ENCODE results near the gene SCAP.

SCAP gene

DNA sequence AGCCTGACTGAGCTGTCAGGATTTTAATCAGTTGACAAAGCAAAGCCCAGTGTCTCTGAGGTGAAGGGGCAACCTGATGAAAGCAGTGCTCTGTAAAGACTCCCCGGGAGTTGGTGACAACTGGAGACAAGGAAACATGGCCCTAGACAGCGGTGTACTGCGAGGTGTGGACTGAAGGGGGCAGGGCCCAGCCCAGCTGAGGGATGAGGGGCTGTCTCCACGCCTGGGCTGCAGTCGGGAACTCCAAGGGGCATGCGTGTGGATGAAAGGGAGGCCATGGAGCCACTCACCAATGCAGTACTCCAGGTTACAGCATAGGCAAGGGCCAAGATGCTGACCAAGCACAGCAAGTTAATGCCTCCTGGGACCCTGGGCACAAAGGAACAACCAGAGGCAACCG lies 45.1 kb downstream of the SCAP start:
- no peak for DNase-seq (ENCODE audit: low read depth)

DNA sequence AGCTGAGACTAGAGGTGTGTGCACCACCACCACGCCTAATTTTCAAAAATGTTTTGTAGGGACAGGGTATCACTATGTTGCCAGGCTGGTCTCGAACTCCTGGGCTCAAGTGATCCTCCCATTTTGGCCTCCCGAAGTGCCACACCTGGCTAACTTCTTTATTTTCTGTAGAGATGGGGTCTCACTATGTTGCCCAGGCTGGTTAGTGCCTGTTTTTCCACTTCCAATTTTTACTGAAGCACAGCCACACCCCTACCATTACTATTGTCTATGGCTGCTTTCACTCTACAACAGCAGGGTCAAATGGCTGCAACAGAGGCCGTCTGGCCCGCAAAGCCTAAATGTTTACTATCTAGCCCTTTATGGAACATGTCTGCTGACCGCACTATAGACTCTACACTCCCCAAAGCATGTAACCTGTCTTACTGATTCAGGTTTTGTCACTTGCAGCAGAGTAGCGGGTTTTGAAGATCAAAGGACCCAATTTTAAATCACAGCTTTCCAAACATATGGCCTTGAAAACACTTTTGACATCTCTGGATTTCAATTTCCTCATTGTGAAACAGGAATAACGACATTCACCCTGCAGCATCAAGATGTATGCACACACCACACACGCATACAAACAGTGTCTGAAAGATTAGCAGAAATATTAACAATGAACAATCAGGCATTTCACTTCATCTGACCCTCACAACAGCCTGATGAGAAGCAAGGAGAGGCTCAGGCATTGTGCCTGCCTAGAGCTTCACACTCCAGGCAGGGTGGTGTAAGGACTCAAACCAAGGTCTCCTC lies 46.1 kb downstream of the SCAP start:
- no peak for DNase-seq (ENCODE audit: low read depth)

DNA sequence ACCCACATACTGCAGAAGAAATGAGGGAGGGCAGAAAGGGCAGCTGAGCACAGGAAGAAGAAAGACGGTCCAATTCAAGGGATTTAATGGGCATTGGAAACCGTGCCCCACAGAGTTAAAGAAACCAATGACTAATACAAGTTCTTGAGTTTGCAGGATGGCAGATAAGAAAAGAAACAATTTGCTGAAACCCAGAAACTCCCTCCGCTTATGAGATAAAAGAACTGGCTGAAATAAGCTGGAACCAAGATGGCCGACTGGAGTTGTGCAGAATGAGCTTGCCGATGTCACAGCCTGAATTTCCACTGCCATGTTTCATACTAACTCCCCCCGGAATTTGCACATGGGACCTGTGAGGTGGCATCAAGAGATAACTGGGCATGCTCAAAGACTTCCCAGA lies 47.1 kb downstream of the SCAP start:
- DNase-seq (ENCODE audit: low read depth), result no peak

DNA sequence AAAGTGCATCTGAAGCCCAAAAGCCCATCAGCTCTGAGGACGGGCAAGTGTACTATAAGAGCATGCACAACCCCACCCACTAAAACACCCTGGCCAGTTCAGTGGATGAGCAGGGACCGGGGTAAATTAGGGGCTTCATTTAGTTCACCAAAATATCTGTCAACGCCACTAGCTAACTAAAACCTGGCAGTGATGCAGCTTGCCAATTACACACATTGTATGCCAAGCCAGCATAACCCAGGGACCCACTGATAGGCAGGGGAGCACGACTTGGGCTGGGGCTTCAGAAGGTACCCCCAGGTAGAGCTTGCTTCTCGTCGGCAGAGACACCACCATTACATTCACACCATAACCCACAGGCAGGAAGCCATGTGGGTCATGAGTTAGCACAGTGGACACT lies 47.9 kb downstream of the SCAP start:
- no peak for DNase-seq (ENCODE audit: low read depth)

DNA sequence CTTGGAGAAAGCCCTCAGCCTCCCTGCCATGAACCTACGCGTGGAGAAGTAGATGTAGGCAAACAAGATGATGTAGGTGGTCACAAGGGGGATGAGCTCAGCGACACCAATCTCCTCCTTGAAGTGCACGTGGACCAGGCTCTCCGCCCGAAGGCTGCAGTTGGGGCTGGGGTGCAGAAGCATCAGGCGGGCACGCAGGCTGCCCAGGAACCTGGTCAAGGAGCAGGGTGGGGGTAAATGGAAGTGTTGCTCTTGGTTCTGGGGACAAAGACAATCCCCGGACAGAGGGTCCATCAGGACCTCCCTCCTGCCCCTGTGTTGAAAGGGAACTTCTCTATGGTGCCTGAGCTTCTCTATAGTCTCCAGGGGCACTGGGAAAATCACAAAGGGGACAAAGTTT lies 49.8 kb downstream of the SCAP start:
- DNase-seq (ENCODE audit: low read depth), result no peak

DNA sequence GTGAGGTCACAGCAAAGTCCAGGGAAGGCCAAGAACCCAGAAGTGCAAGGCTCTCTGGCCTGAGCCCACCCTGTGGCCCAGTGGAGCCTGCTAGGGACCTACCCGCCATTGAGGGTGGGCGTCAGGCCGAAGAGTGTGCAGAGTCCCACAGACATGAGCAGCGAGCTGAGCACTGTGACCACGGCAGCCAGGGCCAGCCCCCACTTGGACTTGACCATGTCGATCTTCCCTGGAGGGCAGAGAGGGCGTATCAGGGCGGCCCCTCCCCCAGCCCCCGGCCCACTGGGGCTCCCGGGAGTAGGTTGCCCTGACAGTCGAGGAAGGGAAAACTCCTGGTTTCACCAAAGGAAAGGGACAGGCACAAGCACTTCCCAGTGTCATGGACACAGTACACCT lies 50.4 kb downstream of the SCAP start:
- DNase-seq (ENCODE audit: low read depth), result no peak

DNA sequence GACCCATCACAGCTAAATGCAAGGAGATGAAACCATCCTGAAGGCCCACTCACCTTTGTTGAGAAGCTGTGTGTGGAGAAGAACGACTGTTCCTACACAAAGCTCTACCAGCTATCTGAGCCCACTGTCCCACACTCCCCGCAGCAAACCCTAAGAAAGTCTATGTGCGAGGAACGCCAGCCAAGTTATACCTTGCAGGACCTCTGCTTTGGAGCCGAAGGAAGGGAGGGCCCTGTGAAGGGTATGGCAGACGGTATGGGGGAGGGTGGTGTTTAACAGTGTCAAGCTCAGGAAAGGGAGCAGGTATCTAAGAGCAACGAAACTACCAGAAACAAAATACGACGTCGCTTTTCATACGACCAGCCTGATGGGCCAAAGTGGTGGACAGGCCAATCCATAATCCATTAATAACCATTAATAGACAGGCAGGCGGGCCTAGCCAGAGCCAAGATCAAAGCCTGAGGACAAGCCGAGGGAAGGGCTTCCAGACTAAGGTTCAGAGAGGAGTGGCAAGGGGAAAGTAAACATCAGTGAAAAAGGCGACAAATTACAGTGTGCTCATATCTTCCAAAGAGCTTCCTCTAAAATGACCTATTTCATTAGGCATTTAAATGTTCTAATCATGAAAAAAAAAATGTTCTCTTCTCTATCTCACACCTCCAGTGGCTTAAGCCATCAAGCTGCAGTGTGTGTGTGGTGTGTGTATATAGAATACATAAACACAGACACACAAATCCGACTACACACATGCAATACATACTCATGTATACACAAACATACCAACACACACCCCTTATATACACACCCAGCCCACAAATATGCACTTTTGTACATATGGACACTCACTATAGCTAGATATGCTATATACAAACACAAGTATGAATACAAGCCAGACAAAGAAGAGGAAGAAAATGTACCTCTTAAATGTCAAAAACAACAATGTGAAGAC lies 51.0 kb downstream of the SCAP start:
- DNase-seq (ENCODE audit: low read depth), result no peak

DNA sequence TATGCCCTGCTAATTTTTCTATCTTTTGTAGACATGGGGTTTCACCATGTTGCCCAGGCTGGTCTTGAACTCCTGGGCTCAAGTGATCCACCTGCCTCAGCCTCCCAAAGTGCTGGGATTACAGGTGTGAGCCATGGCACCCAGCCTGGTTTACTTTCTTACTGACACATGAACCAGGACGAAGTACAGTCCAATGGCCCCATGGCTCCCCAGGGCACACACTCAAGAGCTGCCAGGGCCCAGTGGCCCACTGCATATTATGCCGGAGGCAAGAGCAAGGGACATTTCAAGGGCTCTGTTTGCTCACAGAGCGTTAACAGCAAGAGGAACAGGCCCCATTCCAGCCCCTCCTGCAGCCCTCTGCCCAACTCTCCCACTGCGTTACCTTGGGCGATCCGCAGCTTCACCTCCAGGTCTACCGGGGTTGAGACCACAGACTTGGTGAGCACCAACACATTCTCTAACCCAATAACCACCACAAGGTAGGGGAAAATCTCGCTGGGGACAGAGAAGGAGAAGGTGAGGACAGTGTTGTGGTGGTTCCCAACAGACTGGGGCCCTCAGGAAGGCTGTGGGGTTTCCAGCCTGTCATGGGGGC lies 52.1 kb downstream of the SCAP start:
- no peak for DNase-seq (ENCODE audit: low read depth)

DNA sequence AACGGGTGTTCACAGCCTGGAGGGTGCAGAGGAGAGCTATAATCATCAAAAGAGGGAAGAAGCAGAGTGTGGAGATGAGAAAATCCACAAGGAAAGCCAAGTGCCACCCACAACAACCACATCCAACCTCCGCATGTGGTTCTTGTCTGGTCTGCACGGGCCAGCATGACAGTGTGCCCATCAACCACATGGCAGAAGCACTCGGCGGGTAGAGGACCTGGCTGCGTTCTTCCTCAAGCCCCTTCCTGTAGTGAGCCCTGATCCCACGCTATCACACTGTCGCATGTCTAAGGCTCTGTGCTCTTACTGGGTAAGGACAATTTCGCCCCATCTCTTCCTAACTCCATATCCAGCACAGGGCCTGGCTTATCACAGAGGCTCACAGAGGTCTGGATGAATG lies 53.0 kb downstream of the SCAP start:
- DNase-seq (ENCODE audit: low read depth), result no peak

DNA sequence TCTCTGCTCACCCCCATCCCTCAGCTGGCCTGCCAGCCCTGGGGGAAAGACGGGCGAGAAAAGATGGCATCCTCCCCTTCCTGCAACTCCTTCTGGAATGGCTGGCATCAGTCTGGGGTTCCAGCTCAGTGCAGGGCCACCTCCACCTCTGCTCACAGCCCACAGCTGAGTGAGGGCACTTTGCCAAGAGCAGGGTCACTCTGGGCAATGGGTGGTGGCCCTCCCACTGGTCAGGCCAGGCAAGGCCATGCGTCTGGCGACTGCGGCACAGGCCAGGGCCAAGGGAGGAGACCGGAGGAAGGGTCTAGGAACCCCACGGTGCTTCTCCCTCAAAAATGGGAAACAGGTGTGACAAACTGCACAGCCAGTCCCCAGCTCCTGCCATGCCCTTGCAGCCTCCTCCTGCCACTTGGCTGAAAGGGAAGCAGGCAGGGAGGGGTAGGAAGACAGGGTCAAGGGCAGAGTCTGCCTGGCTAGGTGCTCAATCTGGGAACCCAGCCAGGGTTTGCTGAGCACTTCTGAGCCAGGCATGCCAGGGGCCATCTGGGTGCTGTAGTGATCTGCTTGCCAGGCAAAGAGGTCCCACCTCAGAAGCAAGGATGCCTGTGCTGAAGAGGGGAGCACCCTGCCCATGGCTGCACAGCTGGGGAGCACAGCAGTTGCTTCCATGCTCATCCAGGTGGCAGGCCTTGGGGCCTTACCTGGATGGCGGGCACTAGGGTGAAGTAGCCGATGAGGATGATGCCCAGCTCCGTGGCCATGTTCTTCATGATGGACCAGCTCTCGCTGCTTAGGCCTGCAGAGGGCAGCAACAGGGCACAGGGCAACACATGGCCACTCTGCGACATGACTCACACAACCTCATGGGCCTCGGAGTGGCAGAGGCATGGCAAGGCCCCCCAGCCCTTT lies 53.7 kb downstream of the SCAP start:
- DNase-seq (ENCODE audit: low read depth), result no peak

DNA sequence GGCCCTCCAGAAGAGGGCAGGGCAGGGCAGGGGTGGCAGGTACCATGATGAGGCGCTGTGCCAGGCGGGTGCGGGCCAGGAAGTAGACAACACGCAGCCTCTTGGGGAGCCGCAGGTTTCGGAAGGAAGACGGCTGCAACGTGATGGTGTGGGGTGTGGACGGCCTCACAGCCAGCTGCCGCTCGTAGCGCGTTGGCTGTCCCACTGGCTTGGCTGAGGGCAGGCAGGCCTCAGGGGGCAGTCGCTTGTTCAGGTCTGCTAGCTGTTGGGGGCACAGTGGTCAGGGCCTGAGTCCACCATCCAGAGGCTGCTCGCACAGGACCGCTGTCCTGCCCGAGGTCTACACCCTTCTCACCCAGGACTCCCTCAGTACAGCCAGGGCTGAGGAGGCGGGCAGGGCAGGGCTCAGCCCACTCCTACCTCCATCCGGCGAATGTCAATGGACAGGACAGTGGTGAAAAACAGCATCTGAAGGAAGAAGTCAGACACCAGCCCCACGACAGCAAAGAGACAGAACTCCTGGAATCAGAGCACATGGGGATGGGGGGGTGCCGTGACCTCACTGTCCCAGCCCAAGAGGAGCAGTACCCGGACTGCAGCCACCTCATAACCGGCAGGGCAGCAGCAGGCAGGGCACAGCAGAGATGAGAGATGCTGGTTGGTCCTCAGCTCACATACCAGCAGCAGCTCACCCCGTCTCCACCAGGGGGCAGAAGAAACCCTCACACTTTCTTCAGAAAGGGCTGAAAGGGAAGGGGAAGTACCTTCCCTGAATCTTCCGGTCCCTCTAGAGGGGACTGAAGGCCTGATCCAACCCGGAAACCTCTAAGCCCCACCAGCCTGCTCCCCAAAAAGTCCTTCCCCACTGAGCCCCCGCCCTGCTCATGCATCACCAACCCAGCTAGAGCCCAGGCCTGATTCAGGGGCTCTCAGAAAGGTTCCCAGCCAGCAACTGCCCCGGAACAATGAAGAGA lies 54.9 kb downstream of the SCAP start:
- peak; percentile 83 for DNase-seq (ENCODE audit: low read depth)

DNA sequence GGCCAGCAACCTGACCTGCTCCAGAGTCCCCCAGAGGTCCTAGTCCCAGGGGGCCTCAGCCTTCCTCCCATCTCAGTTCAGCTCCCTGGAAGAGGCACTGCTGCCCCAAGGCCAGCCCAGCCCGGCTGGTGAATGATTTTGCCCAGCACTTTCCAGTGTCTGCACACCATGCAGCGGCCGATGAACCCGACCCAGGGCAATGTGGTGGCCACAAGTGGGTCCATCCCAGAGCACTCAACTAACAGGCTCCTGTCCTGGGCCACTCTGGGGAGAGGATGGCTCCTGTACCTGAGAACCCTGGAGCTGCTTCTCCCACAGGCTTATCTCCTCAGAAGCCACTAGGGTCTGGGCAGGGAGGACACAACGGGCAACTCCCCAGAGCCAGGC lies 55.7 kb downstream of the SCAP start:
- no peak for DNase-seq (ENCODE audit: low read depth)

DNA sequence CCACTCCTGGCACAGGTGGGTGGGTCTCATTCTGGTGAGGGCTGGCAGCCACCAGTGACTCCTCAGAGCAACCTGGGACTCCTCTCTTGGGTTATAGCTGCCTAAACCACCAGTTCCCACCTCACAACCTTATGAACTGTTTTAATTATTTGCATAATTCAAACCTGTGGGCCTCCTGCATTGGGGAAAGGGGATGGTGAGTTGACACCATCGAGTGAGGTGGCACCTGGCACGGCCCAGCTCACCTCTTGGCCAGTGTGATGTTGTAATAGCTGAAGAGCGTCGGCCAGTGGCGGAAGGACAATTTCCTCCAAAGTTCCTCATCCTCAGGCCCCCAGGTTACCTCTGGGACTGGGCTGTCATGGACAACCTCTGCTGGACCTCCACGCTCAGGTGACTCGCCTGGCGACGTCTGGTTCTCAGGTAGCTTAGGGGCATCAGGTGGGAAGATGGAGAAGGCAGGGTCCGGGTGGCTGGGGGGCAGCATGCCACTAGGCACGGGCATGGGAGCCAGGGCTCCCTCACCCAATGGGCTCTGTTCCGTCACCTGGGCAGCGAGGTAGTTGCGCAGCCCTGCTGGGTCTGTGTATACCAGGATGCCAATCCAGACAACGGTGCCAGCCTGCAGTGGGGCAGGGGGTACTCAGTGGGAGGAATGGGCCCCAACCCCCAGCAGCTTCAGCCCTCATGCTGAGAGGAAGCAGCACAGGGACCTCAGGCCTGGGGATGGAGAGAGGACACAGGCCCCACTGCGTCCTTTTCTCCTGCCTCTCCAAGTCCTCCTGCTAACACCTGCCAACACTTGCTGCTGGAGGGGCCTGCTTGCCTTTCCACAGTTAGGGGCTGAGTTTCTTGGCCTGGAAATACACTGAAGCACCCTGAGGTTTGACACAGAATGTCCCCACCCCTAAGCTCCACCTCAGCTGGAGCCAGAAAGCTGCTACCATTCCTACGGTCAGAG lies 56.4 kb downstream of the SCAP start:
- no peak for DNase-seq (ENCODE audit: low read depth)

DNA sequence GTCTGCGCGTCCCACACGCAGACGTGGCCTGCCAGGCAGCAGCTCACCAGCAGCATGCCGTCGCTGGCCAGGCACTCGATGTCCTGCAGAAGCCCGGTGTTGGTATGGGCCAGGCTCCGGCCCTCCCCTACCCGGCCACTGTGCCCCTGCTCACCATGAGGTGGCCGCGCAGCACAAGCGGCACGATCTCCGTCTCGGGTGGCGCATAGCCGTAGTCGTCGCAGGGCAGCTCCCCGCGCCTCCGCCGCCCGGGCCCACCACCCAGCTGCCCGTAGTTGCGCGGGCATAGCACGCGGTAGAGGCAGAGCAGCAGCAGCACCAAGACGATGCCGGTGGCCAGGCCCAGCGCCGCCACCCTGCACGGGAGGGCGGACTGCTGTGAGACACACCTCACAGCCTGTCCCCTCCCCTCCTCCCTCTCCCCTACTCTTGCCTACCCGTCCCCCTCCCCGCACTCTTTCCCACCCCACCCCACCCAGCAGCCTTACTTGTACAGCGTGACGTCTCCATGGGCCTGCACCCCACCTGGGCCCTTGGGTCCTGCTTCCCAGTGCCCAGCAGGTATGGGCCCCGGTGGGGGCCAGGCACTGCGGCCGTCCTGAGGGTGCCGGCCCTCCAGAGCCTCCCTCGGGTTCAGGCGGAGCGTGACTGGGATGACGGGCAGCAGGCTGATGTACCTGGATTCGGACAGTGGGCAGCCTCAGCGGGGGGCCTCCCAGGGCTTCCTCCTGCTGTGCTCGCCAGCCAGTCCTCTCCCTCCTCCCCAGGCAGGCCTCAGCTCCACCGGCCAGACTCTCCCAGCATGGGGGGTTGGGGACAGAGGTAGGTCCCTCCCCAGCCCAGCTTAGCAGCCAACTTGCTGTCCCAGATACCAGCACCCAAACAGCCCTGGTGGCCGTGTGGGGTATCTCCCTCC lies 57.3 kb downstream of the SCAP start:
- no peak for DNase-seq (ENCODE audit: low read depth)

DNA sequence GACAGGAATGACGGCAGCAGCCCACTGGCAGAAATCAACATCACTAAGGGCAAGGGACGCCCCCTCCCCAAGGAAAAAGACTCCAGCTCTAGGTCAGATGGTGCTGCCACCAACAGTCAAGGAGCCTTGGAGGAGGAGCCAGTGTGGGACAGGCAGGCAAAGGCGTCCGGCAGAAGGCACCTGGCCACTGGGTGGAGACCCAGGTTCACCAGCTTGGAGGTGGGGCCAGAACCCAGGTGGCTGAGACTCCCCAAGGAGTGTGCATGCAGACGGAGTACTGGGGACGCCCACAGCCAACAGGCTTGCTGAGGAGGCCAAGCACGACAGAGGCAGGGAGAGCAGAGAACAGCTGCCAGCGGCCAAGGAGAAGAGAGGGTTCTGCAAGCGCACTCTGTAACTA lies 59.7 kb downstream of the SCAP start:
- DNase-seq (ENCODE audit: low read depth), result no peak

DNA sequence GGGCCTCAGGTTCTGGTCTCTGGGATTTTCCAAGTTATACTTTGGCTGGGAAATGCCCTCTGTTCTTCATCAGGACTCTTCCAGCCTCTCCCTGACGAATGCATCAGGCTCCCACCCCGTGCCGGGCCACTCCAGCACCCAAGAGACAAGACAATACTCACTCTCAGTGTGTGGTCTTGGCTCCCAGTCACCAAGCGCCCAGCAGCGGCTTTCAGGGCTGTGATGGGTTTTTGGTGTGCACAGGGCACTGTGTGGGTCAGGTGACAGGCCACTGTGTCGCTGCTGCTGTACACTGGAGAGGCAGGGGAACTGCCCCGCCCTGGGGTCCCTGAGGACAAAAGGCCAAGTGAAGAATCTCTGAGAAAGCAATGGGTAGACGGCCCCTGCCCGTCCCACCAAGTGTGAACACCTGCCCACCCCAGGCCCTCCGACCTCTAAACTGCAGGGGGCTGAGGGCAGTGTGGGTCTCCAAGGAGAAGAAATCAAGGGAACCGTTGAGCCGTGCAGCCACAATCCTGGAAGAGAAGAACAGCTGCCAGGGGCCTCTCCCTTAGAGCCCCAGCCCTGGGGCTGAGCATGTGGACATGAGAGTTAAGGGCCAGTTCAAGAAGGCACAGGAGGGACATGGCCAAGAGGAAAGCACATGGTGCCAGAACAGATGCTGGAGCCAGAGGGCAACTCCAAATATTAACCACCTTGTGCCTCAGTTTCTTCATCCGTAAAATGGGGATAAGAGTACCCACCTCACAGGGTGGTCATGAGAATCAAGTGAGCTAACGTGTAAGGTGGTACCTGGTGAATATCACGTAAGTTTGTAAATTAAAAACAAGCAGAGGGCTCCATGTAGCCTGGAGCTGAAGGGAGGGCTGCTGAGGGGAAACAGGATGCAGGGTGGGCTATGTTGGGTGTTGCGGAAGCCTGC lies 60.8 kb downstream of the SCAP start:
- no peak for DNase-seq (ENCODE audit: low read depth)

DNA sequence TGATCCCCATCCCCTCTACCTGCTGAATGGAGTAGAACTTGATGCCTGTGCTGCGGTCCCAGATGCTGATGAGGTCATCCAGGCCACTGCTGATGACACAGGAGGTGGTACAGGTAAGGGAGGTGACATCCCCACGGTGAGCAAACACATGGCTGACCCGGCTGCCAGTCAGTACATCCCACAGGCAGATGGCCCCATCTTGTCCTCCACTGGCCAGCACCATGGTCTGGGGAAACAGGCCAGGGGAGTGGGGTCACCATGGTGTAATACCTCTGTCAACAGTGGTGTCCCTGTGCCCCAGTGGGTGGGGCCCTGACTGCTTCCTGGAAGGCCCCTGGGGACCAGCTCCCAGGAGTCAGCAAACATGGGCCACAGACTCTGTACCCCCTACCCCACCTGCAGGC lies 61.6 kb downstream of the SCAP start:
- DNase-seq (ENCODE audit: low read depth), result no peak

Measured in stimulated activated CD8-positive, alpha-beta memory T cell treated with anti-CD3 and anti-CD28 coated beads, Interleukin-15, amount 100 ng/mL, for 1 hour (primary cell).